Left hindlimb (tissue), 1 donor: ENCODE measurements around the gene QRICH2.
"Not testable (repeated sequence)": the region's sequence is repeated elsewhere in the genome, so short reads cannot be mapped to it uniquely, and the experiment has no call there.

ENCODE experiments used
- DNase-seq: peaks from one replicate; pipeline ENCODE4 v3.0.0-alpha.2; 2018

Gene QRICH2

GRCh38 chr17:76276461-76277299 is 31.4 kb downstream of the QRICH2 start:
- DNase-seq, result no peak

- DNase-seq, result no peak
These were observed 32.0 kb downstream of the QRICH2 start for GRCh38 chr17:76276069-76276431.

GRCh38 chr17:76275382-76276068 is 32.6 kb downstream of the QRICH2 start:
- DNase-seq, result no peak

- DNase-seq, result no peak
These were observed 33.7 kb downstream of the QRICH2 start for GRCh38 chr17:76274112-76274956.

GRCh38 chr17:76273445-76274111 is 34.5 kb downstream of the QRICH2 start:
- no peak for DNase-seq

- no peak for DNase-seq
These were observed 35.3 kb downstream of the QRICH2 start for GRCh38 chr17:76272541-76273444.

- peak; percentile 67 for DNase-seq
These were observed 36.2 kb downstream of the QRICH2 start for GRCh38 chr17:76271669-76272540.

DNA sequence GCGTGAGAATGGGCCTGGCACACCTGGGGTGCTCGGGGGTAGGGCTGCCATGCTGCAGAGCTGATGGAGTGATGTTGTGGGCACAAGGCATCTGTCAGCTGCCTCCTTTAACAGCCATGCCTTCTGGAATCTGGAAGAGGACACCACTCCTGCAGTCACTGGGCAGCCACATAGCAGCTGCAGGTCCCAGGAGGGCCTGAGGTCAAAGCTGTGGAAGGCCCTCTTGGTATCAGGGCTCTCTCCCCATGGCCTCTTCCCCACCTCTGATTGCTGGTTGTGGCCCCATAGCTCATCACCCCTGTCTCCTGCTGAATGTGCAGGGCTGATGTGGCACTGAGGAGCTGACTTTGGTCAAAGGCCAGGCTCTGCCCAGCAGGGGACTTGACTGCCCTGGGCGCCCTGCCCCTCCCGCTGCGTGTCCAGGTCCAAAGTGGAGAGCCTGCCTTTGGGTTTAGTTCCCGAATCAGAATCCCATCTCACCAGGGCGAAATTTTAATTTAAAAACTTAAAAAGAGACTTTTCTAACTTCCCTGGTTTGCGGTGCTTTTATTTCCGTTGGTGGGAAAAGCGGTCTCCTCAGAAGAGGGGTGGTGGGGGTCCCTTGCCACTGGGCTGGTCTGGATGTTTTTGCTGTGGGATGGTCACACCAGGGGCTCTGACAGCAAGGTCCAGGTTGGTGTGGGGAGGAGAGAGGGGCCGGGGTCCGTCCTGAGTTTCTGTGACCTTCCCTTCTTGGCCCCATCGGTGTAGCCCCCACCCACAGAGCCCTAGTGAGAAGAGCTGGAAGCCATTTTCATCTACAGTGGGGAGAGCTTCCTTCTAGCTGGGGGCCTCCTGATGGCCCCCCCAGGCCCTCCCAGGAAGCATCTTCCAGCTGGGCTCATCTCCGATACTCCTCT is 37.1 kb downstream of the QRICH2 start:
- no peak for DNase-seq

DNA sequence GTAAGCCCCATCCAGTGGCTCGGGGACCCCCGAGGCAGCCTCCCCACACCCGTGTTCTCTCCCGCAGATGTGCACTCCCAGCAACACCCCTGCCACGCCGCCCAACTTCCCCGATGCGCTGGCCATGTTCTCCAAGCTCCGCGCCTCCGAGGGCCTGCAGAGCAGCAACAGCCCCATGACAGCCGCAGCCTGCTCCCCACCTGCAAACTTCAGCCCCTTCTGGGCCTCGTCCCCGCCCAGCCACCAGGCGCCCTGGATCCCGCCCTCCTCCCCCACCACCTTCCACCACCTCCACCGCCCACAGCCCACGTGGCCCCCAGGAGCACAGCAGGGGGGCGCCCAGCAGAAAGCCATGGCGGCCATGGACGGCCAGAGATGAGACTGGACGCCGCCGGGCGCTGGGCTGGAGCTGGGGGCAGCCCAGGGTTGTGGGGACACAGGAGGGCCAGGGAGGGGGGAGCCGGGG is 37.9 kb downstream of the QRICH2 start:
- no peak for DNase-seq

DNA sequence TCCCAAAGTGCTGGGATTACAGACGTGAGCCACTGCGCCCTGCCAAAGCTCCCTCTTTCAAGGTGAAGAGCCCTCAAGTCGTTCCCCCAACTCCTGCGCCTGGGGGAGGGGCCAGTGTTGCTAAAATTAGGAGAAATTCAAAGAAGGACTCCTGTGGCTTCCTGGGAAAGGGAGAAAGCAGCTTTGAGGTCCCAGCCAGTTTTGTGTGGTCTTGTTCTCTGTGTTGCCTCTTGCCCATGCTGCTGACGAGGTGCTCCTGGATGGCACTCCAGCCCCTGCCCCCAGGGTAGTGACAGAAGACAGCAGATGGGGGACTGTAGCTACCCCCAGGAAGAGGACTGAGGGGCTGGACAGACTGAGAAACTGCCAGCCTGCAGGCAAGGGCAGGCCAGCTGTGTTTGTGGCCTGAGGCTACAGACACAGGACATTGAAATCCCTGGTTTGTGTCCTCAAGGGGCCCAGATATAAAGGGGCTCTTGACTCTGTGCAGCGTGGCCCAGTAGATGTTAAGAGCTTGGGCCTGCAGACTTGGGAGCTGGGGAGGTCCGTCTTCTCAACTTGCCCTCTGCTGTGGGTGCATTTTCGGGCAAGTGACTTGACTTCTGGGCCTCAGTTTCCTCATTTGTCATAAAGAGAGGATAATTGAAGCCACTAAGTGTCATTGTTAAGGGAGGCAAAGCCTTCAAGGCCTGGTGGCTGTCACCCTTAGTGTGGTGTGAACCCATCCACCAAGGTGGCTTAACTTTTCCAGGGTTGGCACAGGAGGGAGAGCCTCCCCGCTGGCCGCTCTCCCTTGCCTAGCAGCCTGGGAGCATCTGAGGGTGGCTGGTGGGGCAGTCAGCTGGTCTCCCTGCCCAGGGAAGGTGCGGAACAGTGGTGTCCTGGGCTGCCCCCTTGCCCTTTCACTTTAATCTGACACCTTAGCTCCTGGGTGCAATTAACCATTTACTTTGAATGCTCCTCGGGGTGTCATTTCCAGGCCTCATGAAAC is 38.8 kb downstream of the QRICH2 start:
- no peak for DNase-seq

GRCh38 chr17:76268015-76268749 is 39.9 kb downstream of the QRICH2 start:
- no peak for DNase-seq

- DNase-seq, result not testable (repeated sequence)
These were observed 40.5 kb downstream of the QRICH2 start for GRCh38 chr17:76267581-76268001.

- DNase-seq, result no peak
These were observed 41.0 kb downstream of the QRICH2 start for GRCh38 chr17:76267051-76267576.

DNA sequence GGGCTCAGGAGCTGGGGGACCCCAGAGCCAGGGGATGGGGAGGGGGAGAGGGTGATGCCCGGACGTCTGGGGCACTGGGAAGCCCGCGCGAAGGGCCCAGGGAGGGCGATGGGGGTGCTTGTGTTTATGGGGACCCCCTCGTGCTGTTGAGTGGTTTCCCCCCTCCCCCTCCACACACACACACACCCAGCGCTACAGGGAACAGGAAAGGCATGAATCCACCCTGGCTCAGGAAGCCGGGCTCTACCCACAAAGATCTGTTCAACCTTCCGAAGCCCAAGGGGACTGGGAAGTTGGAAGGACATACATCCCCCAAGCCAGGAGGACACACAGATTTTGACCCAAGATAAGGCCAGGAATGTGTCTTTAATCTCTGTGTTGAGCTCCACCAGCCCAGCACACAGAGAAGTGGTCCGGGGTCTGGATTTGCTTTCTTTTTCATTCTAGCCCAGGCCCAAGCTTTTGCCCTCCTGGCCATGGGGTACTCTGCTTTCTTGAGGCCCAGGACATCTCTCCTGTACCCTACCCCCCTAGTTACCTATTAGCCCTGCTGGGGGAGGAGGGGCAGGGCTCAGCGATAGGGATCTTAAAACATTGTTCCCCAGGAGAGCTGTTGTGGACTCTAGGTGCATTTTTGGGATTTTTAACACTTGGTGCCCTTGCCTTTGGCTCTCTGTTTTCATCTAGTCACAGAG is 41.7 kb downstream of the QRICH2 start:
- DNase-seq, result no peak

- peak; percentile 77 for DNase-seq
These were observed 42.3 kb downstream of the QRICH2 start for GRCh38 chr17:76265624-76266243.
